Cardiac muscle cell (in vitro differentiated cells and primary cell): ENCODE results near the gene CSRNP3. TPM values are rescaled to one million over a fixed set of nuclear protein-coding genes. Genes with fewer than 3 reads are reported as not detected.

Experiments
- DNase-seq, 2 donors: peaks; one replicate each; pipeline versions ENCODE4 v3.0.0 to v3.0.0-alpha.2; 2010 to 2017; ENCODE audit warnings: low read depth in 1 of 2, low spot score in 1 of 2
- H3K27ac ChIP-seq: fragments of 200-600 bp; sonication (generic); 2 replicates; pipeline ENCODE4 v1.5.1; 2016
- H3K27me3 ChIP-seq: fragments of 200-600 bp; sonication (generic); 2 replicates; pipeline ENCODE4 v1.6.0; 2016; ENCODE audit warnings: control low read depth
- H3K36me3 ChIP-seq: fragments of 200-600 bp; sonication (generic); 2 replicates; pipeline ENCODE4 v1.5.1; 2016; ENCODE audit warnings: control low read depth
- H3K4me1 ChIP-seq: fragments of 200-600 bp; sonication (generic); 2 replicates; pipeline ENCODE4 v1.8.1; 2017; ENCODE audit warnings: low read depth, mild to moderate bottlenecking, mixed run types
- H3K4me3 ChIP-seq: fragments of 200-600 bp; sonication (generic); 2 replicates; pipeline ENCODE4 v1.5.1; 2016; ENCODE audit warnings: mild to moderate bottlenecking
- H3K9me3 ChIP-seq: fragments of 200-600 bp; sonication (generic); 2 replicates; pipeline ENCODE4 v1.5.1; 2017; ENCODE audit warnings: low read depth, mild to moderate bottlenecking, control low read depth
- polyA plus RNA-seq: library from polyadenylated mRNA; unstranded; fragments of >200 nt; fragmentation: Nextera tagmentation; extraction: Ambion mirVana; gene quantifications from 2 replicates; pipeline ENCODE4 v1.2.1, GENCODE V29; 2016
- total RNA-seq: library from RNA; depleted of rRNA; stranded (reverse); fragments of >200 nt; gene quantifications from 2 replicates; pipeline ENCODE4 v1.2.3, GENCODE V29; 2016
- TF ChIP-seq, protein P1 (sequence below): IDR thresholded peaks from 2 replicates; pipeline ENCODE4 v1.5.1; 2012; ENCODE audit warnings: low read depth, mild to moderate bottlenecking, low read length

Gene CSRNP3
- total and polyA plus RNA-seq, 2 experiments from 2014 or later, result 11.5 to 13.8 TPM

- Histone ChIP-seq H3K9me3 (no peaks in the 10 kb centered on the region), H3K27ac (no peak overlapping the region), H3K4me1 (peaks cover 11% of the 10 kb centered on the region), H3K4me3 (no peak overlapping the region), H3K36me3 (no peaks in the 10 kb centered on the region), H3K27me3 (no peaks in the 10 kb centered on the region)
- no peak for DNase-seq
- TF ChIP-seq, protein P1, sequence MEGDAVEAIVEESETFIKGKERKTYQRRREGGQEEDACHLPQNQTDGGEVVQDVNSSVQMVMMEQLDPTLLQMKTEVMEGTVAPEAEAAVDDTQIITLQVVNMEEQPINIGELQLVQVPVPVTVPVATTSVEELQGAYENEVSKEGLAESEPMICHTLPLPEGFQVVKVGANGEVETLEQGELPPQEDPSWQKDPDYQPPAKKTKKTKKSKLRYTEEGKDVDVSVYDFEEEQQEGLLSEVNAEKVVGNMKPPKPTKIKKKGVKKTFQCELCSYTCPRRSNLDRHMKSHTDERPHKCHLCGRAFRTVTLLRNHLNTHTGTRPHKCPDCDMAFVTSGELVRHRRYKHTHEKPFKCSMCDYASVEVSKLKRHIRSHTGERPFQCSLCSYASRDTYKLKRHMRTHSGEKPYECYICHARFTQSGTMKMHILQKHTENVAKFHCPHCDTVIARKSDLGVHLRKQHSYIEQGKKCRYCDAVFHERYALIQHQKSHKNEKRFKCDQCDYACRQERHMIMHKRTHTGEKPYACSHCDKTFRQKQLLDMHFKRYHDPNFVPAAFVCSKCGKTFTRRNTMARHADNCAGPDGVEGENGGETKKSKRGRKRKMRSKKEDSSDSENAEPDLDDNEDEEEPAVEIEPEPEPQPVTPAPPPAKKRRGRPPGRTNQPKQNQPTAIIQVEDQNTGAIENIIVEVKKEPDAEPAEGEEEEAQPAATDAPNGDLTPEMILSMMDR, result no peak
Observed at GRCh38 chr2:165575044-165575615, 105.6 kb downstream of the CSRNP3 start.

- TF ChIP-seq, protein P1, result no peak
Observed at GRCh38 chr2:165576409-165577154, 107.1 kb downstream of the CSRNP3 start.

DNA sequence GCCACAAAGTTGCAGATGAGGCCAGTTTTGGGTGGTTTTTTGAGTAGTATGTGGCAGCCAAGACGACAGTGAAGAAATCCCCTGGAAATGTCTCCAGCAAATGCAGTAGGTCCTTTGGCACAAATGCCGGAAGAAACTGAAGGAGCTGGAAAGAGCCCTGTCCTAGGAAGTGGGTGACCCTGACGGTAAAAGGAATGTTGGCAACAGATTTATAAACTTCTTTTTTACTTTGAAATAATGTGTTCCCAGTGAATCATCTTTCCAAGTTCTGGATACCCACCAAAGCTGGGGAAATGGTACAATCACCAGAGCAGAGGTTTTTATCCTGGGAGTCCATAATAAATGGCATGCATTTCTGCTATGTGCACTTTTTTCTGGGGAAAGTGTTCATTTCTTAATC is 112.9 kb downstream of the CSRNP3 start:
- H3K4me1 ChIP-seq, result no peaks in the 10 kb centered on the region
- H3K9me3 ChIP-seq, result no peaks in the 10 kb centered on the region
- H3K27ac ChIP-seq, result no peak overlapping the region
- no peaks in the 10 kb centered on the region for H3K27me3 ChIP-seq
- peak in 1 of 2 donors; percentile 36 for DNase-seq
- TF ChIP-seq, protein P1, result no peak
- no peak overlapping the region for H3K4me3 ChIP-seq
- no peaks in the 10 kb centered on the region for H3K36me3 ChIP-seq

More at GRCh38 chr2:165576409-165577154, 107.1 kb downstream of the CSRNP3 start:
- DNase-seq, result no peak
- no peak overlapping the region for H3K27ac ChIP-seq
- peaks cover 11% of the 10 kb centered on the region for H3K4me1 ChIP-seq
- no peaks in the 10 kb centered on the region for H3K27me3 ChIP-seq
- no peaks in the 10 kb centered on the region for H3K9me3 ChIP-seq
- H3K4me3 ChIP-seq, result no peak overlapping the region
- H3K36me3 ChIP-seq, result no peaks in the 10 kb centered on the region

- H3K4me1 ChIP-seq, result no peaks in the 10 kb centered on the region
- no peaks in the 10 kb centered on the region for H3K9me3 ChIP-seq
- TF ChIP-seq, protein P1, result no peak
- DNase-seq, result no peak
- H3K4me3 ChIP-seq, result no peak overlapping the region
- H3K36me3 ChIP-seq, result no peaks in the 10 kb centered on the region
- no peak overlapping the region for H3K27ac ChIP-seq
- no peaks in the 10 kb centered on the region for H3K27me3 ChIP-seq
Observed at GRCh38 chr2:165582863-165583506, 113.5 kb downstream of the CSRNP3 start.

GRCh38 chr2:165584126-165584654 is 114.7 kb downstream of the CSRNP3 start:
- Histone ChIP-seq H3K27me3 (no peaks in the 10 kb centered on the region), H3K36me3 (no peaks in the 10 kb centered on the region), H3K4me3 (no peak overlapping the region), H3K9me3 (no peaks in the 10 kb centered on the region), H3K27ac (no peak overlapping the region), H3K4me1 (no peaks in the 10 kb centered on the region)
- TF ChIP-seq, protein P1, result no peak
- DNase-seq, result no peak
